ENCODE measurements around the gene PROP1.
"Not testable (repeated sequence)": the region's sequence is repeated elsewhere in the genome, so short reads cannot be mapped to it uniquely, and the experiment has no call there.

The PROP1 gene

DNA sequence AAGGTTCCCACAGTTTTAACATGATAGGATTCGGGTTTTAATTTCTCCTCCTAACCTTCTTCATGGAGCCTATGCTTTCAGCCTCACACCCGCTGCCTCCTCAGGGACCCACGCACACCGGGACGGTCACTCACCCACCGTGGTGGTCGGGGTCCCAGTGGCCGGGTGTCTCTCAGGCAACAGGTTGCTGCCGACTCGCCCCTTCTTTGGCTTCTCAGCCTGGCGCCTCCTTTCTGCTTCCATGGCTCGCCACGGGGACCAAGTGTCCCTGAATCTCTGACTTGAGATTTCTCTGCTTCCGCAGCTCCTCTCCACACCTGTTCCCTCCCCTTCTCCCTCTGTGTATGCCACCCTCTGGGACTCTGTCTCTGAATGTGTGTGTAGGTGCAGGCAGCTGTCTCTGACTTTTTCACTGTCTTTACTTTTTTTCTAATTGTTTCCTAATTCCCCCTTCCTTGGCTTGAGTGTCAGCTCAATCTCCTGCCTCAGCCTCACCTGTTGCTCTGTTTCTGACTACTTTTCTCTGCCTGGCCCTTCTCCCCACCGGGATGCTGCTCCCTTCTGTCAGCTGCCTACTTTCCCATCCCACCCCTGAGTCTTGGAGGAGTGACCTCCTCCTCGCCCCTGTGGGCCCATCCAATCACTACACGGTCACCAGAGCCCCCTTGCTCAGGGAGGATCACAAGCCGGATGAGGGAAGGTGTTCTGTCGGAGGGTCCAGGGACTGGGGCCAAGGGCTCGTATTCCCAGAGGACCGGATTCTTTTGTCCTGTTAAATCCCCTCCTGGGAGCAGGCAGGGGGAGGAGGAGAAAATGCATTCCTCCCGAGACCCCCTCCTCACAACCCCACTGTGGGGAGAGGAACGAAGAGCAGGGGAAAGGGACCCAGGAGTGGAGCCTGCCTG, at the start of gene PROP1:
TSS of gene PROP1 (minus strand) at position 552 of the 905 bp plus-strand sequence. CDS start at position 243, 309 bp downstream.
- no peak for FAIRE-seq

DNA sequence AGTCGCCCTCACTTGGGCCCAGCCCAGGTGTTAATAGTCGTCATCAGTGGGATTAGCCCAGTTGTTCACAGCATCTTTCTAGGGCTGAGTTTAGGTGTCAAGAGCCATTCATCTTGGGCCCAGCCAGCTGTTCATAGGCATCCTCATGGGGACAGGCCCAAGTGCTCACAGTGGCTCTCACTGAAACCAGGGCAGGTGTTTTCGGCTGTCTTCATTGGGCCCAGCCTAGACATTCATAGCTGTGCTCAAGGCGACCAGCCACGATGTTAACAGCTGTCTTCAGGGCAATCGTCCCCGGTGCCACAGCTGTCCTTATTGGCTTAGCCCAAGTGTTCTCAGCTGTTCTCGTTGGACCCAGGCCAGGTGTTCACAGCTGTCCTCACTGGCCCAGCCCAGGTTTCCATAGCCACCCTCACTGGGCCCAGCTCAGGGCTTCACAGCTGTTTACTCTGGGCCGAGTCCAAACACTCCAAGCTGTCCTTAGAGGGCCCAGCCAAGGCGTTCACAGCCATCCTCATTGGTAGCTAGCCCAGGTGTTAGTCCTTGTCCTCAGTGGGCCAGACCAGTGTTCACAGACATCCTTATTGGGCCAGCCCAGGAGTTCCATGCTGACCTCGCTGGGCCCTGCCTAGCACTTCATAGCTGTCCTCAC, 23.5 kb upstream of the PROP1 start:
- FAIRE-seq, result not testable (repeated sequence)

DNA sequence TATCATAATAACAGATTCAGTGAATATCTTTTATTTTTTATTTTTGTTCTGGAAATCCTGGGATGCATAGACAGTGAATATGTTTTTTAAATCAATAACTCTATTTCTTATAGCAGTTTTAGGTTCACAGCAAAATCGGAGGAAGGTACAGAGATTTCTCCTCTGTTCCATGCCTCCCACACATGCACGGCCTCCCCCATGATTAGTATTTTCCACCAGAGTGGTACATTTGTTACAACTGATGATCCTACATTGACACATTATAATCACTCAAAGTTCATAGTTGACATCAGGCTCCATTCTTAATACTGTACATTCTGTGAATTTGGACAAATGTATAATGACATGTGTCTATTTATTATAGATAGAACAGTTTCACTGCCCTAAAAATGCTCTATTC, 16.7 kb upstream of the PROP1 start:
- FAIRE-seq, result not testable (repeated sequence)

DNA sequence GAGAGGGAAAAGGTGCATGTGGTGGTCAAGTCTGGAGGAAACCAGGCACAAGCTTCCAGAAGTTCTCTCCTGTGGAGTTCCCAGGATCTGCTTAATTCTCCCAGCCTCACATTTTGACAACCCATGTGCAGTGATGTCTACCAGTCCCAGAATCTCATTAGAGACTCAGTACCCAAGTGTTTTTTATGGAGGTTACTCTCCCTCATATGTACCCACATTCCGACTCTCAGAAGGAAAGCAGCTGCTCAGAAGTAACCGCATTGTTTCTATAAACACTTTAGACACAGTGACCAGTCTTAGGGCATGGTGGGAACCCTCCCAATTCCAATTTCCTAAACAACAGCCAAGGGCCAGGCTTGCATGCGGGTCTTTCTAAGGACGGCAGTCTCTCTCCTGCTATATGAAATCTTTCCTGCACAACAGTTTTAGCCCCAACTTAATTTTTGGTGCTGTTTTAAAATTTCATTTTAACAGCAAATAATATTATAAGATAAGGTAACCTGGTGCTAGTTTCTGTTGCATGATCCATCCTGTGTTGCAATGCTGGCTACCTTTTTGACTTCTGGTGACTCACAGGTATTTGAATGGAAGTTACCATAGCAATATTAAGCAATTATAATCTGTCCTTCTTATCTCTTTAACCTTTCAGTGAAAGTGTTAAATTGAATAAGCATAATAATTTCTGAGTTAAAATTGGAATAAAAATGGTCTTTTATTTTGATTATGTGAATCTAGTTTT, 15.9 kb upstream of the PROP1 start:
- not testable (repeated sequence) for FAIRE-seq

DNA sequence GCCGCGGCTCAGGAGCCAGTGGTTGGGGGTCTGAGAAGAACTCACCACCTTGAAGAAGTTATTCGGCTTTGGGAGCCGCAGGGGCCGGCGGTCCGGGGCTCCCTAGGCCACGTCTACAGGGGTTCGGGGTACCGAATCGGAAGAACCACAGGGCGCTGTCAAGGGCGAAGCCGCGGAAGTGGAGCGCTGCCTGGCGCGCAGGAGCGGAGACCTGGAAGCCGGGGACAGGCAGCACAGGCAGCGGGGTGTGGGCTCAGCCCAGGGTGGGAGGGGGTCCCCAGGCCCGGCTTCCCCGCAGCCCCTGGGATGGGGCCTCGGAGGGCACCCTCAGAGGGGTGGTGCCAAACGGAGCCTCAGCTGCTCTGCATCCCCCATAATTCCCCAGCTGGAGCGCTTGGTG, 11.2 kb upstream of the PROP1 start:
- FAIRE-seq, result not testable (repeated sequence)

DNA sequence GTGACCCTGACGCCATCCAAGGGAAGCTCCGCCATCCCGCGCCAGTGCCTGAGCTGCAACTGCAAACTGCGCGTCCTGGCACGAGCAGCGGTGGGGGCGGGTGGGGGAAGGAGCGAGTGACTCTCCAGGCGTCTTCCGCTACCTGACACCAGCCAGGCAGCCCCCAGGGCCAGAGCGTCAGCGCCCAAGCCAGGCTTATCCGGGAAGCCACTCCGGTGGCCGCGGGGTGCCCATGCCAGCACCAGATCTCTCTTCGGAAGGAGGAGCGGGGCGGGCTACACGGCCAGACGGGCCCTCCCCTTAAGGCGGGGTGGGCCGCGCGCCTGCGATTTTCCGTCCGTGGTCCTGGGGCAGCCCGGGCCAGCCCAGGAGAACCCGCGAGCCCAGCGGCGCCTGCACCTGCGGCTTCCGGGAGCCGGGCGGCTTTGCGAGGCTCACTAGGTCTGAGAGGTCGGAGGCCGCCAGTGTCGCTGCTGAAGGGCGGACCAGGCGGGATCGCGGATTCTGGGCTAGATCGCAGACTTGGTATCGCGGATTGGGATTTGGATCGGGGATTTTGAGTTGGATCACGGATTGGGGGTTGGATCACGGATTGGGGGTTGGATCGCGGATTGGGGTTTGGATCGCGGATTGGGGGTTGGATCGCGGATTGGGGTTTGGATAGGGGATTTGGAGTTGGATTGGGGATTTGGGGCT, 10.6 kb upstream of the PROP1 start:
- FAIRE-seq, result not testable (repeated sequence)

DNA sequence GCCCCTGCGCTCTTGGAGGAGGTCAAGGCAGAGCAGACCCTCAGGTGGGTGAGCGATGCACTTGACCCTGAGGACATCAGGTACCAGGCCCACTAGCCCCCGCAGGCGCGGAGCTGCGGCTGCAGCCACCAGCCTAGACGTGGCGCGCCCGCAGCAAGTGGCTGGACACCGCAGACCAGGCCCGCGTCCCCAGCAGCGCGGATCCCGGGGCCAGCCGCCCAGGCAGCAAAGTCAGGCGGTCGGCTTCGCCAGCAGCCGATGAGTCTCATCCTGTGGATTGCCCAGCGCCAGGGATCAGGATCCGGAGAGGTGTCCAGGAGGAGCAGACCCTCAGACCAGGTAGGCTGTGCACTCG, 10.1 kb upstream of the PROP1 start:
- FAIRE-seq, result not testable (repeated sequence)

DNA sequence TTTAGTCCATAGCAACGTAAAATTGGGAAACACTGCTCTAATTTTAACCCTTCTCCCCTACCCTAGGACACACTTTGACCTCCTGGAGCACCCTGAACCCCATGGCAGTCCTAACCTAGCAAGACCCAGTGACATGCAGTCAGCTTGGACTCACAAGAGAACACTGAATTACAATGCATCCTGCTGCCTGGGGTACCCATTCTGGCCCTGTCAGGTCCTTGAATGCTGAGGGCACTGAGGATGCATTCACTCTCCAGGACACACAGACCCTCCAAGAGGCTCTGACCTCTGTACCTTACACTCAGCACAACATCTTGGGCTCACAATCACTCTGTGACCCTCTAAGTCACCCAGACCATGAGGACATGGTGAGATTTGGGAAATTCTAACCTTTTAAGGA, 1.8 kb upstream of the PROP1 start:
- no peak for FAIRE-seq

DNA sequence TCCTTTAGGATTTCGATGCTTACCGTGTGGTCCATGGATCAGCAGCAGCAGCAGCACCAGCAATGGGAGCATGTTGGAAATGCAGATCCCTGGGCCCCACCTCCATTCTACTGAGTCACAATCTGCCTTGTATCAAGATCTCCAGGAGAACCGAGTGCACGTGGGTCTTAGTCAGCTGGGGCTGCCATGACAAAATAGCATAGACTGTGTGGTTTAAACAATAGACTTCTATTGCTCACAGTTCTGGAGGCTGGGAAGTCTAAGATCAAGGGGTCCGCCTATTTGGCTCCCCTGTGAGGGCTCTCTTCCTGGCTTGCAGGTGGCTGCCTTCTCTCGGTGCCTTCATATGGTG, 1.3 kb upstream of the PROP1 start:
- FAIRE-seq, result no peak

DNA sequence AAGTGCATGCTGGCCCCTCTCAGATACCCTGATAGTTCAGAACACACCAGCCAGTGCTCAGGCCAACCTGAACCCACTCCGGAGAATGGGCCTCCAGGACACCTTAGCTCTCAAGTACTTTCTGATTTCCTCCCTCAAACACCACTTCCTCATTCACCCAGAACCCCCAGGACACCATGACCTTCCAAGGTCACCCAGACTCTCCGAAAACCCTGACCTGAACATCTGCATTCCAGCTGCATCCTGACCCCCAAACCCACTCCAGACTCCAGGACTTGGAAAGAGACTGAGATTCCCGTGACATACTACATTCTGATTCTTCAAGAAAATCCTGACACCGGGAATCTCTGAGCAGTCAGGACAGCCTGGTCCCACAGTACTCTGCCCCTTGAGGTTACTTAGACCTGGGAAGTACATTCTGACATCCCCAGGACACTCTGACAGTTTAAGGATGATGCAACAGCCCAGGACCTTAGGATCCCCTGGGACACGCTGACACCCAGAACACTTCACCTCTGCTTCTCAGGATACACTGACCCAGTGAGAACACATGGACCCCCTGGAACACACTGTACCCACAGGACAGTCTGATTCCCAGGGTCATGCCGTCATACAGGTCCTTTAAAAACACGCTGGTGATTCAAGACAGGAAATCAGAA, 747 bp upstream of the PROP1 start:
- no peak for FAIRE-seq

DNA sequence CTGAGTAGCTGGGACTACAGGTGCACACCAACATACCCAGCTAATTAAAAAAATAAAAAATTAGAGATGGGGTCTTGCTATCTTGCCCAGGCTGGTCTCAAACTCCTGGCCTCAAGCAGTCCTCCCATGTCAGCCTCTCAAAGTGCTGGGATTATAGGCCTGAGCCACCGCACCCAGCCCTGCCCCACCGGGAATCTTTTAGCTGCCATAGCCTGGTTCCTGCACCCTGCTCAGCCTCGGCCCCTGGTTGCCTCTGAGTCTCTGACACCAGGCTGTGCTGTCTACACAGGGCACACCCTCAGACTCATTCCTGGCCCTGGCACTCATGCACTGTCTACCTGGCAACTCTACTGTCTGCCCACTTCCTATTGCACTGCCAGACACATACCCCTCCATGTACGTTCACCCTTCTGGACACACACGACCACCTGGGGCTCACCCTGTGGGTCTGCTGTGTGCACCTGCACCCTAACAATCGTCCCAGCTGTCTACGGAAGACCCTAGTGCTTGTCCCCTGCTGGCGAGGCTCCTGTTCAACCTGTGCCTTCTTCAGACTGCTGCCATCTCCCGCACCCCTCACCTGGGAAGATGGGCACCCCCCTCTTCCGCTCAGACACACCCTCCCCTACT, 1.4 kb downstream of the PROP1 start:
- FAIRE-seq, result no peak

DNA sequence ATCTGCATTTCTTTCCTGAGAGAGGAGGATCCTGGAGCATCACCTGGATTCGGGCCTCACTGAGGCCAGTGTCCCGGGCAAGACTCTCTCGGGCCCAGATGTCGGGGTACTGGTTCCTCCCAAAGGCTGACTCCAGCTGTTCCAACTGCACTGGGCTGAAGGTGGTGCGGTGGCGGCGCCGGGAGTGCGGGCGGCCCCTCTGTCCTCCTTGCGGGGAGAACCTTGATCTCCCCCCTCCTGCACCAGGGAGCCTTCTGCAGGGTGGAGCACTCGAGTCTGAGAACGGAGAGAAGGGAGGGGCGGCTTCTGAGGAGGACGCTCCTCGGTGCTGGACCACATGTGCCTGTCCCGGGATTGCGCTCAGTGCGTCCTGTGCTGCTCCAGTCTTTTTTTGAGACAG, 2.0 kb downstream of the PROP1 start:
- no peak for FAIRE-seq

DNA sequence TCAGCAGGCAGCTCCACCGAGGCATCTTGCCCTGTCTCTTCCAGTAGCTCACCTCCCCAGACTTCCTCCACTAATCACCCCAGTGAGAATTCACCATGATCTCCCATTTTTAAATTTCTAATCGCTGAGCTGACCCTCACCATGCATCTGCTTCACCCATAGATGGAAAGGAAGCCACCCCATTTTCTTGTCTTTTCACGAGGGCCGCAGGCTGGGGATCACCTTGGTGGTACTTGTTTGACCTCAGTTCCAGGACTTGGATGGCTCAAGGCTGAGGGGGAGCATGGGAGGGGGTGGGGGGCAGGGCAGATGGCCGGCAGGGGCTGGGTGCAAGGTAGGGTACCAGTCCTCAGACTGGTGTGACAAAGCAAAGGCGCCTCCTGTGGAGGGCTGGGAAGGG, 3.6 kb downstream of the PROP1 start:
- no peak for FAIRE-seq

DNA sequence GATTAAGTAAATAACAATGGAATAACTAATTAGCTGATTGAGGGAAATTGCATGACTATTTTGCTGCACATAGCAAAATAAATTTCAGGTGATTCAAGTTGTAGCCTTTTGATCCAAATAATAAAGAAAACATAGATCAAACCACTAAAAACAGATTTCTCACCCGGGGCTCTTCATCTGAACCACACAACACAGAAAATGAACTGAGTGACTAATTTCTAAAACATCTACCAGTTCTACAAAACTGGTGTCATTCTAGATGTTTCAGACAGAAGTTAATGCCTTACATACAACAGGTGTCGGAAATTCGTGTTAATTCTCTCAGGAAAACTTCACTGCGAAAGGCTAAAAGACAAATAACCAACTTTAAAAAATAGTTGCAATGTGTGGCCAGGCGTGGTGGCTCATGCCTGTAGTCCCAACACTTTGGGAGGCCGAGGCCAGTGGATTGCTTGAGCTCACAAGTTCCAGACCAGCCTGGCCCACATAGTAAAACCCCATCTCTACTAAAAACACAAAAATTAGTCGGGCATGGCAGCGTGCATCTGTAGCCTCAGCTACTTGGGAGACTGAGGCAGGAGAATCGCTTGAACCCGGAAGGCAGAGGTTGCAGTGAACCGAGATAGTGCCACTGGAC, 6.9 kb downstream of the PROP1 start:
- no peak for FAIRE-seq

DNA sequence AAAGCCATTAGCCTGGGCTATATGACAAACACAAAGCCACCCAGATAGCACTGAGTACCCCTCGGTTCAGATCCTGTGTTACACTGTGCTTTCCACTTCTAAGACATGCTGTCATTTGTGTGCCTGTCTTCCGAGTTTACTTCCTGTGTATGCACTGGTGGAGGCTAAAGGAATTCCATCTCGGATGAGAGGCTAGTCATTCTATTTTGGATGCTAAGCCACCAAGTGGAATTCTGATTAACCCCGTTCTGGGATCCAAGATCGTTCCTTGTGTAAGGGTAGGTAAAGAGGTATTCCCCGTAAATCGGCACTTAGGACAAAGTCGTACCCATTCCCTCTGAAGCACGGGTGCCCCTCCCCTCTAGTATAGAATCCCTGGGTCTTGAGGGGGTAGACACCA, 8.7 kb downstream of the PROP1 start:
- FAIRE-seq, result no peak

DNA sequence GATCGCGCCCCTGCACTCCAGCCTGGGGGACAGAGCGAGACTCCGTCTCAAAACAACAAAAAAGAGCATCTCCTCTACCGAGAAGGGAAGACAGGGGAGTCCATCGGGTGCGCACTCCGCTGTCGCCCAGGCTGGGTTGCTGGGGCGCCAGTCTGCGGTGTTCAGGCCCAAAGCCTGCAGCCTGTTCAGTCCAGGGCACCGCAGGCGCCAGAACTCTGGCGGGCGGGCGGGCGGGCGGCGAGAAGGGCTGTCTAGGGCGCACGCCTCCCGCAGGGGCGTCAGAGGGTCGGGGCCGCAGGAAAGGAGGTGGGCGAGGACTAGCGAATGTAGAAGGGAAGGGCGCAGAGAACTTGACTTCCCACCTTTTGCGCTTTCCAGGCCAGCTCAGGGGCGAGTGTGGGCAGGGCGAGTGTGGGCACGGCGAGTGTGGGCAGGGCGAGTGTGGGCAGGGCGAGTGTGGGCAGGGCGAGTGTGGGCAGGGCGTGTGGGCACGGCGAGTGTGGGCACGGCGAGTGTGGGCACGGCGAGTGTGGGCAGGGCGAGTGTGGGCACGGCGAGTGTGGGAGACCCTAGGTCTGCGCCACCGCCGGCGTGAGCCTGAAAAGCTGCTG, 10.5 kb downstream of the PROP1 start:
- FAIRE-seq, result no peak

DNA sequence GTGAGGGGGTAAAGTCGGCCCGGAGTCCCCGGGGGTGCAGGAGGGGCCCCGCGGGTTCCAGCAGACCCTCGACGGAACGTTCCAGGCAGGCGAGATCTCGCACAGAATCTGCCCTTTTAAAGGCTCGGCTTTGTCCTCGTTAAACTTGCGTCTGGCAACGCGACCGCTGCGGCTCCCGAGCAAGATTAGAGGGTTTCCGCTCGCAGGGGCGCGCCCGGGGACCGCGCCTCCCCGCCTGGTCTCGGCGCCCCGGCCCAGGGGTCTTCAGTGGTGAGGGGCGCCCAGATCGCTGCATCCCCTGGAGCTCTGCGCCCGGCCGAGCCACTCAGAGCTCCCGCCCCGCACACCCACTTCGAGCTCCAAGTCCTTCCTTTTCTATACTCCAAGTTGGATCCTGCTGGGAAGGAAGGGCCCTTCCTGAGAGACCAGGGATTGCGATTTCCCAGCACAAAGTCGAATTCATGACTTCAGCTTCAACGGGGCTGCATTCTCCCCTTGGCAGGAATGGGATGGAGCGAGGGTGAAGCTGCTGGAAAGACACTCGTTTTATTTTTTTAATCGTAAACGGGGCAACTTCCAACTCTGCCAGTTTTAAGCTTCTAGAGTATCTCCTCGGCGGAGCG, 11.3 kb downstream of the PROP1 start:
- no peak for FAIRE-seq

DNA sequence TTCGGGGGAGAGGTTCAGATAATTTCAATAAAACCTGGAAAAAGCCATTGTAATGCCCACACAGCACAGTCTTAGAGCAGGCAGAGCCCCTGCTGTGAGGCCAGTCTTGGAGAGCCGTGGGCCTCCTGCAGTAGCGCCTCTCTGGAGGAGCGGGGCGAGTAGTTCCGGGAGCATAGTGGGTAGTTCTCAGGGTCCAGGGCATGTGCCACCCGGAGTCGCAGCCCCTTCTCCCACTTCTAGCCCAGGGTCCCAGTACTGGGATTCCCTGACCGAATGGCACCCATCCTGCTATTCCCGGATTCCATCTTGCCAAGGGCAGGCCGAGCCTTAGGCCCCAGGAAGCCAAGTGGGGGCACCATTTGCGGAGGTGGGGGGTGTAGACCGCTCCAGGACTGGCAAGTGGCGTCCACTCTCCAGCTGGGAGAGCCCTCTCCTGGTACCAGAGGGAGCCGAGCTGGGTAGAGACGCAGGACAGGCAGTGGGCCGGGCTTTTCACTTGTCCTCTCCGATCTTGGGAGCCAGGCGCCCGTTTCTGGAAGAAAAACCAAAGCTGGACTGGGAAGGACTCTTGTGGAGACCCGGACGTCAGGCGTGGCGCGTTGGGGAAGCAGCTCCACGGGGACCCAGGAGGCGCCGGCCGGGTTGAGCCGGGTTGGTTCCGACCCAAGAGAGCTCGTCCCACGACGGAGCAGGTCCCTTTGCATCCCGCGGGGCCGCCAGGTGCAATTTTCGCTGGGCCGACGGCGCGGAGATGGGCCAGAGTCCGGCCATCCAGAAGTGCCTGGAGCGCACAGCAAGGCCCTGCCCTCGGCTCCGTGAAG, 12.1 kb downstream of the PROP1 start:
- no peak for FAIRE-seq

DNA sequence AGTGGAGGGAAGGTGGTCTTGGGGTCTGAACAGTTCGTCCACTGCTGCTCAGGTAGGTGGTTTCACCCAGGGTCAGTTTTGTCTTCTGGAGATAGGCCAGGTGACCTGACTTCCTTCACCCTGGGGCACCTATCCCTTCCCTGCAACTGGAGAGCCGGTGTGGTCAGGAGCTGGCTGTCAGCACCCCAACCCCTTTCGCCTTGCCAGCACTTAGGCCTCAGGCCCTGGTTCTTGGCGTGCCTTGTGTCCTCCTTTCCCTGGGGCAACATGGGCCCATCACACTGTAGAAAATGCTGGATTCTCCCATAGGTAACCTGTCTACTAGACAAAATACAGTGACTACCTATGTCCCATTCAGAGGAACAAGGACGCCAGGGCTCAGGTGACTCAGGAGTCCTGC, 13.1 kb downstream of the PROP1 start:
- no peak for FAIRE-seq

Data from A204.1 (cell line).